Activated CD8-positive, alpha-beta memory T cell treated with anti-CD3 and anti-CD28 coated beads for 1 hour (primary cell): ENCODE measurements around the gene CMKLR1.

Experiments
- DNase-seq, 2 donors: peaks; one replicate each; pipeline ENCODE4 v3.0.0-alpha.2; 2020; ENCODE audit warnings: low read depth in 1 of 2; ENCODE audit errors: extremely low read depth in 1 of 2

The CMKLR1 gene

DNA sequence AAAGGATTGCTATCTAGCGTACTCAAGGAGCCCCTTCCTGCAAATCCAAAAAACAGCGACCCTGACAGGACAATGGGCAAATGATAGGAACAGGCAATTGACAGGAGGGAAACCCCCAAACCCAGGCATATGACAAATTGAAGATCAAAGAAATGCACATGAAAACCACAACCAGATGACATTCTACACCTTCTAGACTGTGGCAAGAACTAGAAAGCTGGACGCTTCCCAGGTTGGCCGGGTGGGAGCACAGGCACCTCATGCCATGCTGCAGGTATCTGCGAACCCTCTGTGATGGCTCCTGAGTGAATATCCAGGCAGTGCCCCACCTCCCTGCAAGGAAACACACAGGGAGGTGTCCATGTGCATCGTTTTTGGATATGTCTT, 37.1 kb downstream of the CMKLR1 start:
- DNase-seq = no peak

DNA sequence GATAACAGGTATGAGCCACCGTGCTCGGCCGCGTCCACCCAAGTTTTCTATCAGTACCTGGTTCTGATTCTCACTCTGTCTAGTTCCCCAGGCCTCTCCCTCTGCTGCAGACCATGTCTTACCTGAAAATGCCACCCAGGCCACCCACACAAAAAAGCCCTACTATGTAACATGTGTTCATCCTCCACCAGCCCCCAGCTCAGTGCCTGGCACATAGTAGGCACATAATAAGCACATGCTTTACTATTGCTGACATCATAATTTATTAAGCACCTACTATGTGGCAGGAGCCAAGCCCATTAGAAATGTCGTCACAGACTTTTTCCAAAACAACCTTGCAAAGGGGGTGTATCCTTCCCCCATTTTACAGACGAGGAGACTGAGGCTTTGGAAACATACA, 37.8 kb downstream of the CMKLR1 start:
- DNase-seq = no peak

DNA sequence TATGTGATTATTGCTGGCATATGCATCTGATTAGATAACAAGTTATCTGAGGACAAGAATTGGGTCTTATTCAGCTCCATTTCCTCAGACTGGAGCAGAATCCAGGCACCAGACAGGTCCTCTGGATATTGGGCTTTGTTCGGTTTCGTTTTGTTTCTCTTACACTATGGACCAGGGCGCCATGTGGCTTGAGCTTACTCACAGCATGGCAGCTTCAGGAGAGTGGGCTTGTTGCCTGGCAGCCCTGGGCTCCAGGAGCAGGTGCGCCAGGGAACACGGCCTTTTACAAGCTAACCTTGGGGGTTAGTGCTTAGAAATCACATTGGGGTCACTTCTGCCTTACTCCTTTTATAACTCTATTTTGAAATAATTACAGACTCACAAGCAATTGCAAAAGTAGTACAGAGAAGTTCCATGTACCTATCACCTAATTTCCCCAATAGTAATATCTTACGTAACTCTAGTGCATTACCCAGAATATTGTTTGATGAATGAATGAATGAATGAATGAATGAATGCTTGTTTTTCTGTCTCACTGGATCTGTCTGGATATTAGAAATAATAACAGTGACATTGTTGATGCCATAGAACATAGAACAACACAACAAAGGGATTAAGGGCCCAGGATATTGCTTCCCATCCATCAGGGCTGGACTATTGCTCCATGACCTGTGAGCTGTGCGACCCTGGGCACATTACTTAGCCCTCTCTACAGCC, 39.0 kb downstream of the CMKLR1 start:
- DNase-seq = no peak

DNA sequence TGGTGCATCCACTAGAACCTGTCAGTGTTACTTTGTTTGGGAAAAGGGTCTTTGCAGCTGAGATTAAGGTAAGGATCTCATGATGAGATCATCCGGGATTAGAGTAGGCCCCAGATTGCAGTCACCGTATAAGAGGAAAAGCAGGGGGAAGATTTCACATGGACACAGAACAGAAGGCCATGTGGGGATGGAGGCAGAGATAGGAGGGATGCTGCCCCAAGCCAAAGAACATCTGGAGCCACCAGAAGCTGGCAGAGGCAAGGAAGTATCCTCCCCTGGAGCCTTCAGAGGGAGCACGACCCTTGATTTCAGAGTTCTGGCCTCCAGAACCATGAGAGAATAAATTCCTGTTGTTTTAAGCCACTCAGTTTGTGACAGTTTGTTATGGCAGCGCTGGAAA, 39.6 kb downstream of the CMKLR1 start:
- DNase-seq = no peak

DNA sequence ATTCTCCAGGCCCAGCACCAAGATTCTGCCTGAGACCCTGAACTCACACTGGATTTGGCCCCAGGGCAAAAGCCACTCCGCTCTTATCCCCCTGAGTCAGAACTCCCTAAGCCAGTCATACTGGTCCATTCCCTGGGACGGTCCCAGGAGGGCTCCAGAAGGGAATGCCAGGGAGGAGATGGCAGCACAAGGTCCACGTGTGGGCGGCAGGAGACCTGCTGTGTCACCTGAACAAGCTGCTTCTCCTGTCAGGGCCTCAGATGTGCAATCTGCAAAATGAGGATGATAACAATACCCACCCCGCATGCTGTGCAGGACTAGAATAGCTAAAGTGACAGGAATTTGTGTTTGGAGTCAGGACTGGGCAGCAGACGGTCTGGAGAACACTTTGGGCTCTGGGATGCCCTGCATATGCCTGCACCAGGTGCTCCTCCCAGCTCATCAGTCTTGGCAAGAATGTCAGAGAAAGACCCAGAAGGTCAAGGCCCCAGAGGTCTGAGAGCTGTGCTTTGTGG, 40.3 kb downstream of the CMKLR1 start:
- no peak for DNase-seq

DNA sequence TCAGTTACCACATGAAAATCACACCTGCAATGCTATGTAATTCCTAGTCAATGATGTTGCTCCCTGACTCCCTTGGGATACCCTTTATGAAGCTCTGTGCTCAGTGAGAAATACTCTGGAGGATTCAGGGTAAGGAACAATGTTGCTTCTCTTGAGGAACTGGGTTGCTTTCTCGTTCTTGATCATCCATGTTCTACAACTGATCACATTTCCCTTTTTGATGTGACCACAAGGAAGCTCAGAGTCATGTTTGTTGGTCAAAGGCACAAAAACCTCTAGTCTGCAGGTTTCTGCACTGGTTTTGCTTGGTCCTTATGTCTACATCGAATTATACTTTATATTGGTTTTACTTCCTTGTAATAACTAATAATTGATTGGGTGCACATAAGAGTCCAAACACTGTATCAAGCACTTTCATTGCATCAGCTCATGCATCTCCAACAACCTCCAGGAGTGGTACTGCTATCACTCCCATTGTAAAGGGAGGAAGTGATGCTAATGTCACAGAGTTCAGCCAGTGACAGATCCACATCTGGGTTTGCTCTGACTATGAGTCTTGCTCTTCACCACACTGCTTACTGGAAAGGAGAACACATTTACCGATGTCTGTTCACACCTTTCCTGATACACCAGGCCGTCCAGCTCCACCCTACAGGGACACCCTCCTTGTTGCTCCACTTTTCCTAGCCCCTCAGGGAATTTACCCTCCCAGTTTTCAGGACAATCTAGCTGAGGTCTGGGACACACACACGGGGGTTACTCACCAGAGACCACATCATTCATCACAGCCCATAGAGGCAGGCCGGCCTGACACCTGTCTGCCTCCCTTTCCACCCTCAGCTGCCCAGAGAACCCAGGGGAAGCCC, 41.0 kb downstream of the CMKLR1 start:
- no peak for DNase-seq

DNA sequence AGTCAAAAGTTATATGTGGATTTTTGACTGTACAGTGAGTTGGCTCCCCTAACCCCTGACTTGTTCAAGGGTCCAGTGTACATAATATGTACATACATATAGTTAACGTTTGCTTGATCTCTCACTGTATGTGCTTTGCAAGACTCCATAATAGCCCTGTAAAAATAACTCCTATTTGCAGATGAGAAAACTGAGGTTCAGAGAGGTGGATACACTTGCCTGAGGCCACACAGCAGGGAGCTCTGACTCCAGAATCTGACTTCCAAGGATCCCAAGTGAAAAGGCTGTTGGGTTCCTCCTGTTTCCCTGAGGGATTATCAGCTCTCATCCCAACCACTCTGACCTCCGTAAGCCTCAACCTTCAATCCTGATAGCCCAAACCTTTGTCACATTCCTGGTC, 41.7 kb downstream of the CMKLR1 start:
- no peak for DNase-seq

DNA sequence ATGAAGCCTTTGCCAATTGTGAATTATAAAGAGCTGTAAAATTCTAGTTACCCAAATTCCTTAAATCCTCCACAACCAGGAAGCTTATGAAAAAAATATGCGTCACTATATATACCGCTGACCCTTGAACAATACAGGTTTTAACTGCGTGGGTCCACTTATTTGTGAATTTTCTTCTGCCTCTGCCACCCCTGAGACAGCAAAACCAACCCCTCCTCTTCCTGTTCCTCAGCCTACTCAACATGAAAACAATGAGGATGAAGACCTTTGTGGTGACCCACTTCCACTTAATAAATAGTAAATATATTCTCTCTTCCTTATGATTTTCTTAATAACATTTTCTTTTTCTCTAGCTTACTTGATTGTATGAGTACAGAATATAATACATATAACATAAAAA, 42.2 kb downstream of the CMKLR1 start:
- no peak for DNase-seq

DNA sequence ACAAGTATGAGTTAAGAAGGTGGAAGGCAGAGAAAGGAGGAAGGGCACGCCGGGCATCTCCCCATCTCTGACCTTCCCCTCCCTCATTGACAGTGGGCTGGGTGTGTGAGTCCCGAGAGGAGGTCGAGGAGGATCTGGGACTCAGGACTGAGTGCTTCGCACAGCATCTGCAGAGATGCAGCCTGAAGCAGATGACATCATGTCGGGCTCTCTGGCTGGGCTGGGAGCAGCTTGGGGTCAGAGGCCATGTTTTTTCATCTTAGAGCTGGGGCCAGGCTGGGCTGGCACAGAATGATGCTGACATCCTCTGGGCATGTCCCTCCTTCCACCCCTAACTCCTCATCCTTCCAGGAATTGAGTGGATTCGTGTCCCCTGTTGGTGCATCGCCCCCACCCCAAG, 43.5 kb downstream of the CMKLR1 start:
- DNase-seq = no peak

DNA sequence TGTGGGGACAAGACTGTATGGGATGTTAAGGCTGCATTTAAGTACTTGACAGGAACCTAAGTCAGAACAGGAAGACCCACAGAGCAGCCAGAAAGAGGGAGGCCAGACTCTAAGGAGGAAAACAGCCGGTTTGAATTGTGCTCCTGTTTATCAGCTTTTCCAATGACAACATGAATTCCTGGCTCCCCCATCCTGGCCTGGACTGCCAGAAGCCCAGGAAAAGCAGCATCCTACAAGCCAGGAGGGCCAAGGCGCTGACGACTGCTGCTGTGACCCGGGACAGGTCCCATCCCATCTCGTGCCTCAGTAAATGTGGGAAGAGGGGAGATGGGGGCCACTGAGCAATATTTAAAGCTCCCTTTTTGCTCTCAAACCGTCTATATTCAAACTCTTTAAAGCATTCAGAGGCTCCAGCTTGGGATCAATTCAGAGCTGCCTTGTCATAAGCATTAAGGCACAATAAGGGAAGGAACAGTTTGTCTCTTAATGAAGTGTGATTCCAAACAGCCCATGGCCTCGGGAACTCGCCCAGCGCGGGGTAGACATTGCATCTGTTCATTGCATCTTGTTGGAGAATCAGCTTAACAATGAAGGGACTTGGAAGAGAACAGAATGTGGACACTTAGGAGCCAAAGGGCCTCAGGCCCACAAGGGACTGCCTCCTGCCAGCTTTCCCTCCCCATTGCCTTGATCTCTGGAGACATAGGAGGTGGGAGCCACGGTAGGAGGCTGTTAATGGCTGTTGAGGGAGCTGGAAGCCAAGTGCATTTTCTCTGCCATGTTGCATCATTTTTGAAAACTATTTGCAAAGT, 49.6 kb downstream of the CMKLR1 start:
- DNase-seq = no peak

DNA sequence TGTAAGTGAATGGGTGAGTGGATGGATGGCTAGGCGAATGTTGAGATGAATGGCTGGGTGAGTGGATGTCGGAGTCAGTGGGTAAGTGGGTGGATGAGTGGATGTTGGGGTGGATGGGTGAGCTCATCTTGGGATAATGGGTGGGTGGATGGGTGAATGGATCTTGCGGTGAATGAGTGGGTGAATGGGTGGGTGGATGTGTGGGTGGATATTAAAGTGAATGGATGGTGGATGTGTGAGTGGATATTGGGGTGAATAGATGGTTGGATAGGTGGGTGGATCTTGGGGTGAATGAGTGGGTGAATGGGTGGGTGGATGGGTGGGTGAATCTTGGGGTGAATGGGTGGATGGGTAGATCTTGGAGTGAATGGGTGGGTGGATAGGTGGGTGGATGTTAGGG, 51.9 kb downstream of the CMKLR1 start:
- no peak for DNase-seq

DNA sequence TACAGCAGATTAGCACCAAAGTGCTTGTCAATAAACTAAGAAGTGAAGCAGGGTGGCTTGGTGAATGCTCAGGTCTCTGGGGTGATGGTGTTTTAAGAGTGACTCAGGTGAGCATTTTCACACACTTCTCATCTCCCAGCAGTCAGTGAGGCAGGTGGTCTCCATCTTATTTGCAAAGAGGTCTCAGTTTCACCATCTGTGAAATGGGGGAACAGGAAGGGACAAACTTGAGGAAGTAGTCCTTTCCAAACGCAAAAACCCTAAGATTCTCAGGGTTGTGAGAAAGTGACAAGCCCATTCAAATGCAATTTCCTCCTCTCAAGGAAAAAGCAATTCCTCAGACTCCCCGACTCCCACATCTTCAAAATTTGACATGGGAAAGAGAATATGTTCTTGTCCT, 54.1 kb downstream of the CMKLR1 start:
- no peak for DNase-seq

DNA sequence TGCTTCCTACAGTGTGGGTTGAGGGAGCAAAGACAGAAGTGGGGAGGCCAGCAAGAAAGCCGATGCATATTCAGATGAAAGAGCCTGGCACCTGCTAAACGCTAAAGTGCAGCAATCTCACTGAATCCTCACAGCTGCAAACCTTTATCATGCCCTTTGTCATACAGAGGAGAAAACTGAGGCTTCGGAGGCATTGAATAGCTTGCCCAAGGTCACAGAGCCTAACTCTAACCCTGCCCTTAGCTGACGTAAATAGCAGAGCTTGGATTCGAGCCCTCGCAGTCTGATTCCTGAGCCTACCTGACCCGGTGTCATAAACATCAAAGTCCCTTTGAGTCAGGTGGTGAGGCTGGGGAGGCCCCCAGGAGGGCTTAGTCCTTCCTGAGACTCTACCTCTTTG, 54.9 kb downstream of the CMKLR1 start:
- no peak for DNase-seq

DNA sequence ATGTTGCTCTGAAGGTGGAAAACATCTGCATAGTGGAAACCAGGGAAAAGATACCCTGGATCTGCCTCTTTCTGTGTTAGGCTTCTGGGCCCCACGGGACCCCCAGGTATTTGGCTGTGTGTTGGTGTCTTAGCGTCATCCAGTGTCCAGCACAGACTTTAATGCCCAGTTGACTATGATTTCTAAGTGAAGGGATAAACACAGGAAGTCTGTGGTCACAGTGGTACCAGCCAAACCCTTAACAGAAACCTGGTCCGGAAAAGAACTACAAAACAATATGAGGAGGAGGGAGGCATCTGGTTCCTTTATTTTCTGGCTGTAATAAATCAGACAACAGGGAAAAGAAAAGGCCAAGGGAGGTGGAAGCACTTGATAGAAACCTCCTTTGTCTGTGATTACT, 56.4 kb downstream of the CMKLR1 start:
- no peak for DNase-seq

DNA sequence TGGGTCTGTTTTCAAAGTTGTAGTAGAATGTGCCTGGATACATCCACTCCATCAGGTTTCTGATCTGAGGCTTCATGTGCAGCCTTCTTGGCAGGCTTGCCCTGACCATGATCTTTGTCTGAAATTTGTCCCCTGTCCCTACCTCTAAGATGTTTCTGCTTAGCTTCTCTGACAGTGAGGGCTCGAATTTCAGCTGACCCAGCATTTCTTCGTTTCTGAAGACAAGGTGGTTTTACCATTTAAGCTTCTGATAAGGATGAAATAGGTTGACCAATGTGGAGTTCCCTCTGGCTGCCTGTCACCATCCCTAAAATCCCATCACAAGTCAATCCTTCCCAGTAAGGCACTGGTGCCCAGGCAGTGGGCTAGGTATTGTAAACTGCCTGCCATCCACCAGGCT, 57.0 kb downstream of the CMKLR1 start:
- DNase-seq = no peak

DNA sequence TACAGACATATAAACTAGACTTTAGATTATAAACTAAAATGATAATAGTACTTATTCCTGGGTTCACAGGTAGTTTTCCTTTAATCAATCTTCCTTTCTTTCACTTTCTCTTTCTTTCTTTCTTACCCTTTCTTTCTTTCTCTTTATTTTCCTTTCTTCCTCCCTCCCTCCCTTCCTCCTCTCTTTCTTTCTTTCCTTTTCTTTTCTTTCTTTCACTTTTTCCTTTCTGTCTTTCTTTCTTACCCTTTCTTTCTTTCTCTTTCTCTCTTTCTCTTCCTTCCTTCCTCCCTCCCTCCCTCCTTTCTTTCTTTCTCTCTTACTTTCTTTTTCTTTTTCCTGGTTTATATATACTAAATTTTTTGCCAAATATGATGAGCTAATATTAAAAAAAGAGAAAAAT, 61.5 kb downstream of the CMKLR1 start:
- no peak for DNase-seq

DNA sequence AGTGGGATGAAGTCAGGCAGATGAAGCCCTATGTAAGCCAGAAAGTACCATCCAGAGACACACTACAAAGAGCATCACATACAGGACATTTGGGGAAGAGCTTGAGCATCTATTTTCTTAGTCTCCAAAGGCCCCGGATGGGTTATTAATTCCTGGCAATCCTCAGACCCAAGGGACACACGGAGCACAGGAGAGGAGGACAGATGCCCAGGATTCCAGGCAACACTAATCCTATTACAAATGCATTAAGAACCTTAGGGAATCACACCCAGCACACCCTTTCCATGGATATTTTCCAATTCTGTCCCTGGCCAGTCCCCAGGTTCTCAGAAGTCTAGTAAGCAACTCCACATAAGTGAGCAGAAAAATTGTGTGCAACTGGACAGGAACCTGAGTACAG, 65.9 kb downstream of the CMKLR1 start:
- no peak for DNase-seq

DNA sequence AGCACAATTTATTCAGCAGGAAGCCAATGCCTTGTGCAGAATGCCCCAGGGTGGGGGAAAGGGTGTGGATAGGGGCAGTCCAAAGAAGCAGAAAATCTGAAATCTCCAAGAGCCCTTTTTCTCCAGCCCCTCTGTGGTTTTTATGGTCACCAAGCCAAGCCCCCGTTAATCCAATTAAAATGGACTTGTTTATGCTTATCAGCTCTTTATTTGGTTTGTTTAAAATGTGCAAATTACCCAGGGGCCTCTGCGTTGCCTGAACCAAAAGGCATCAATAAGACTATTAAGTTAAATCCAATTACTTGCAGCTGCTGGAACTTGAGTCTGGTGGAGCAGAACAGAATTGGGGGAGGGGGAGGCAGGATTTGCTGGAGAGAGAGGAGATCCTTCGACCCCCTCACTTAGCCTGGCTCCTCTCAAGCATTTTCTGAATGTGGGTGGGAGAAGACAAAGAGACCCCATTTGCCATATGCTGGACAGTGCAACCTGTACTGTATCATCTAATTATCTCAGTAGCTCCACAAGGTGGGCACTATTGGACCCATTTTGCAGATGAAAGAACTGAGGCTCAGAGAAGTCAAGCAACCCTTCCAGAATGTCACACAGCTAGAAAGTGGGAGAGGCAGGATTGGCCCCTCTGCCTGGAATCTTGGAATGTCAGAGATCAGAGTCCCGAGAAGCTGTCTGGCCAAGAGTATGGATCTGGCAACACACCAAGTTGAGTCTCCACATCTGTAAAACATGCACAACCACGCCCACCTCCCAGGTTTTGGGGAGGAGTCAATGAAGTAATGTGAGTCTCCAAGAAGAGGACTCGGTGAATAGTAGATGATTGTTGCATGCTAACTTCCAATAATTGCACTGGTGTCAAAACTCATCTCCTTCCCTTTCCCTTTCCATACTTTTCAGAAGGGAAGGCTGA, 66.9 kb downstream of the CMKLR1 start:
- DNase-seq = no peak

DNA sequence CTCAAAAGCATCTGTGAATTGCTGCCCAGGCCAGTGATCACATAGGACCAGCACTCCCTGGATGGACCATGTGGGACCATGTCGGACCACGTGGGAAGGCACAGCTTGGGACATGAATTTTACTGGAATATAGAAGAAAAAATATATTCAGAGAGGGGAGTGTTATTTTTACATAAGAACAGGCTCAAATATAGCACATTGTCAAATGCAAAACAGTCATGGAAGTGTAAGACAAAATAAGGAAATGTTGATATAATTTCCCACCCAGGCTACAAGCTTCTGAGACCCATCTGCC, 68.3 kb downstream of the CMKLR1 start:
- no peak for DNase-seq

DNA sequence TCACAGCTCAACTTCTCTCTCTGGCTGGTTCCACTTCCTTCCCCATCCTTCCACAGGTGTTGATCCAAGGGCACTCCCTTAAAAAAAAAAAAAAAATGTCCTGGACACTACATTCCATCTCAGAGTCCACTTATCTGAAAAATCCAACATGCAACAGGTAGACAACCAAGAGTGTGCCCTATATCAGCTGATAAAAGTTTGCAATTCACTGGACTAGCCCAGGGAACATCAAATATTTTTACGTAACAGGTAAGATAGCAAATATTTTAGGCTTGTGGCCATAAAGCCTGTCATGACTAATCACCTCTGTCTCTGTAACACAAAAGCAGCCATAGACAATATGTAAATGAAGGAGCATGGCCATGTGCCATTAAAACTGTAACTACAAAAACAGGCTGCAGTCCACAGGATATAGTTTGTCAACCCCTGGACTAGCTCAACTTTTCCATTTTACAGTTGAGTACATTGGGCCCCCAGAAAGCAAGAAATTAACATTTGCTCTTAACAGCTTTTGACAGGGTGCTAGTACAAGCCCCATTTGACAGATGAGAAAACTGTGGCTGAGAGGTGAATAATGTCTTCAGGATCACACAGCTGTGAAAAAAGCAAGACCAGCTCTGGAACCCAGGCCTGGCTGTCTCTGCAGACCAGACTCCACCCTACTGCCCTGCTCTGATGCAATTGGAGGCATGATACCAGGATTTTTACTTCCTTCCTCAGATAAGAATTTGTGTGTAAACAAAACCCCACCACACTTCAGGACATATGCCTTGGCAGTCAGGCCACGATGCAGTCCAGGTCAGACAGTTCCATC, 68.9 kb downstream of the CMKLR1 start:
- no peak for DNase-seq
